PC-3 (cell line): Measurements from ENCODE around the gene LYL1.

Source experiments
- EZH2 ChIP-seq: fragments of 300-600 bp; sonication (generic); IDR thresholded peaks from one replicate; pipeline ENCODE4 v1.6.1; 2017; ENCODE audit warnings: antibody characterized with exemption, mild to moderate bottlenecking, low read length; ENCODE audit not compliant: unreplicated experiment
- EZH2phosphoT487 ChIP-seq: fragments of 300-600 bp; sonication (generic); IDR thresholded peaks from 2 replicates; pipeline ENCODE4 v1.6.1; 2018; ENCODE audit warnings: mild to moderate bottlenecking, antibody characterized with exemption, low read length, borderline replicate concordance
- TF ChIP-seq, protein P1 (sequence below): fragments of 300-600 bp; sonication (generic); conservative IDR thresholded peaks from 2 replicates; pipeline ENCODE4 v1.5.1; 2017; ENCODE audit warnings: antibody characterized with exemption, low read depth, mild to moderate bottlenecking, low read length

GRCh38 chr19:13079542-13079986 lies 23.1 kb downstream of the LYL1 start:
- TF ChIP-seq, protein P1, sequence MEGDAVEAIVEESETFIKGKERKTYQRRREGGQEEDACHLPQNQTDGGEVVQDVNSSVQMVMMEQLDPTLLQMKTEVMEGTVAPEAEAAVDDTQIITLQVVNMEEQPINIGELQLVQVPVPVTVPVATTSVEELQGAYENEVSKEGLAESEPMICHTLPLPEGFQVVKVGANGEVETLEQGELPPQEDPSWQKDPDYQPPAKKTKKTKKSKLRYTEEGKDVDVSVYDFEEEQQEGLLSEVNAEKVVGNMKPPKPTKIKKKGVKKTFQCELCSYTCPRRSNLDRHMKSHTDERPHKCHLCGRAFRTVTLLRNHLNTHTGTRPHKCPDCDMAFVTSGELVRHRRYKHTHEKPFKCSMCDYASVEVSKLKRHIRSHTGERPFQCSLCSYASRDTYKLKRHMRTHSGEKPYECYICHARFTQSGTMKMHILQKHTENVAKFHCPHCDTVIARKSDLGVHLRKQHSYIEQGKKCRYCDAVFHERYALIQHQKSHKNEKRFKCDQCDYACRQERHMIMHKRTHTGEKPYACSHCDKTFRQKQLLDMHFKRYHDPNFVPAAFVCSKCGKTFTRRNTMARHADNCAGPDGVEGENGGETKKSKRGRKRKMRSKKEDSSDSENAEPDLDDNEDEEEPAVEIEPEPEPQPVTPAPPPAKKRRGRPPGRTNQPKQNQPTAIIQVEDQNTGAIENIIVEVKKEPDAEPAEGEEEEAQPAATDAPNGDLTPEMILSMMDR: no peak
- no peak for TF ChIP-seq EZH2
- TF ChIP-seq EZH2phosphoT487: no peak
